Measurements from ENCODE around the gene ARPC5L. TPM values are rescaled to one million over a fixed set of nuclear protein-coding genes. Genes with fewer than 3 reads are reported as not detected.

The ARPC5L gene
- total RNA-seq, 1 experiment from 2014 or later, result 47.2 TPM

DNA sequence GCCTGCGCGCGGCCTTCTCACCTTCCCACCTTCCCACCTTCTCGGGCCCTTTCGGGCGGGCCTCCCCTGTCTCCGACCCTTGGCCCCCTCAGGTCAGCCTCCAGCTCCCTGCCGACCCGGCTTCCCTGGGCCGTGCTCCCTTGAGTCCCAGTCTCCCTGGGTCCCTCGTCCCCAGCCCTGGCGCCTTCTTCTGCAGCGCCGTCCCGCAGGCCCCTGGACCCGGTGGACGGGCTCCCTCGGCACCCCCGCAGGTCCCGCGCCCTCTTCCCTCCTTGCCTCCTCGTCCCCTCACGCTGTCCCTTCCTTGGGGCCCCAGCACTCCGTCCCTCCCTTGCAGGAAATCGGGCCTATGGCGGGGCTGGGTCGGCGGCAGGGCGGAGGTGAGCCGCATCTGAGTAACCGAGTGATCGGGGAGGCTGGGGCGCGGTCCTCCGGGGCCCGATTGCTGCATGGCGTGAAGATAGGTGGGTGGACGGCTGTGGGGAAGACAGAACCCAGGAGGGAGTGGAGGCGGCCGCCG lies 7.6 kb downstream of the ARPC5L start:
- H3K4me1 Mint-ChIP-seq, result peaks cover 41% of the 10 kb centered on the region
- no peaks in the 10 kb centered on the region for H3K27me3 Mint-ChIP-seq (ENCODE audit: low read depth)
- ChIA-PET CTCF (interaction anchor here (0.8 to 1.4 kb wide), 3 partner anchors 13 to 92 kb away, joined by 3 to 4 read pairs (median 4); partner anchors contain the start of genes OLFML2A and WDR38), POLR2A (interaction anchor here (1.4 to 1.5 kb wide), 2 partner anchors 17 to 372 kb away, joined by 4 read pairs; partner anchors contain the start of gene HSPA5)
- peak overlapping the region; percentile 91 for H3K4me3 Mint-ChIP-seq
- ATAC-seq (peak; percentile 4; the same call in 1 of the 2 replicates), DNase-seq (ENCODE audit: low spot score) (no peak)
- no peak overlapping the region for H3K27ac Mint-ChIP-seq
- H3K9me3 Mint-ChIP-seq, result no peaks in the 10 kb centered on the region
- no peak for TF ChIP-seq NR1H2 (CRISPR knock-in tag; IDR thresholded peaks at IDR 0.05)
- TF ChIP-seq SMAD3 (CRISPR knock-in tag; IDR thresholded peaks at IDR 0.05; ENCODE audit: borderline replicate concordance), result 0 out of 2 replicates have a peak, but pooled peaks have one; percentile 43
- TF ChIP-seq, protein P1, sequence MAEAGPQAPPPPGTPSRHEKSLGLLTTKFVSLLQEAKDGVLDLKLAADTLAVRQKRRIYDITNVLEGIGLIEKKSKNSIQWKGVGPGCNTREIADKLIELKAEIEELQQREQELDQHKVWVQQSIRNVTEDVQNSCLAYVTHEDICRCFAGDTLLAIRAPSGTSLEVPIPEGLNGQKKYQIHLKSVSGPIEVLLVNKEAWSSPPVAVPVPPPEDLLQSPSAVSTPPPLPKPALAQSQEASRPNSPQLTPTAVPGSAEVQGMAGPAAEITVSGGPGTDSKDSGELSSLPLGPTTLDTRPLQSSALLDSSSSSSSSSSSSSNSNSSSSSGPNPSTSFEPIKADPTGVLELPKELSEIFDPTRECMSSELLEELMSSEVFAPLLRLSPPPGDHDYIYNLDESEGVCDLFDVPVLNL (CRISPR knock-in tag; IDR thresholded peaks at IDR 0.05; ENCODE audit: borderline replicate concordance, low read depth), result no peak
- TF ChIP-seq, protein P2, sequence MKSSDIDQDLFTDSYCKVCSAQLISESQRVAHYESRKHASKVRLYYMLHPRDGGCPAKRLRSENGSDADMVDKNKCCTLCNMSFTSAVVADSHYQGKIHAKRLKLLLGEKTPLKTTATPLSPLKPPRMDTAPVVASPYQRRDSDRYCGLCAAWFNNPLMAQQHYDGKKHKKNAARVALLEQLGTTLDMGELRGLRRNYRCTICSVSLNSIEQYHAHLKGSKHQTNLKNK (CRISPR knock-in tag; IDR thresholded peaks at IDR 0.05), result no peak
- TF ChIP-seq NFATC4 (CRISPR knock-in tag; IDR thresholded peaks at IDR 0.05), result no peak
- TF ChIP-seq, protein P3, sequence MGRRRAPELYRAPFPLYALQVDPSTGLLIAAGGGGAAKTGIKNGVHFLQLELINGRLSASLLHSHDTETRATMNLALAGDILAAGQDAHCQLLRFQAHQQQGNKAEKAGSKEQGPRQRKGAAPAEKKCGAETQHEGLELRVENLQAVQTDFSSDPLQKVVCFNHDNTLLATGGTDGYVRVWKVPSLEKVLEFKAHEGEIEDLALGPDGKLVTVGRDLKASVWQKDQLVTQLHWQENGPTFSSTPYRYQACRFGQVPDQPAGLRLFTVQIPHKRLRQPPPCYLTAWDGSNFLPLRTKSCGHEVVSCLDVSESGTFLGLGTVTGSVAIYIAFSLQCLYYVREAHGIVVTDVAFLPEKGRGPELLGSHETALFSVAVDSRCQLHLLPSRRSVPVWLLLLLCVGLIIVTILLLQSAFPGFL (CRISPR knock-in tag; IDR thresholded peaks at IDR 0.05; ENCODE audit: borderline replicate concordance), result no peak
- TF ChIP-seq, protein P4, sequence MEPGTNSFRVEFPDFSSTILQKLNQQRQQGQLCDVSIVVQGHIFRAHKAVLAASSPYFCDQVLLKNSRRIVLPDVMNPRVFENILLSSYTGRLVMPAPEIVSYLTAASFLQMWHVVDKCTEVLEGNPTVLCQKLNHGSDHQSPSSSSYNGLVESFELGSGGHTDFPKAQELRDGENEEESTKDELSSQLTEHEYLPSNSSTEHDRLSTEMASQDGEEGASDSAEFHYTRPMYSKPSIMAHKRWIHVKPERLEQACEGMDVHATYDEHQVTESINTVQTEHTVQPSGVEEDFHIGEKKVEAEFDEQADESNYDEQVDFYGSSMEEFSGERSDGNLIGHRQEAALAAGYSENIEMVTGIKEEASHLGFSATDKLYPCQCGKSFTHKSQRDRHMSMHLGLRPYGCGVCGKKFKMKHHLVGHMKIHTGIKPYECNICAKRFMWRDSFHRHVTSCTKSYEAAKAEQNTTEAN (CRISPR knock-in tag; IDR thresholded peaks at IDR 0.05), result peak; percentile 10; the same call in 1 of the 2 replicates
- TF ChIP-seq ZBTB21 (CRISPR knock-in tag; IDR thresholded peaks at IDR 0.05; ENCODE audit: borderline replicate concordance), result no peak
- TF ChIP-seq, protein P5, sequence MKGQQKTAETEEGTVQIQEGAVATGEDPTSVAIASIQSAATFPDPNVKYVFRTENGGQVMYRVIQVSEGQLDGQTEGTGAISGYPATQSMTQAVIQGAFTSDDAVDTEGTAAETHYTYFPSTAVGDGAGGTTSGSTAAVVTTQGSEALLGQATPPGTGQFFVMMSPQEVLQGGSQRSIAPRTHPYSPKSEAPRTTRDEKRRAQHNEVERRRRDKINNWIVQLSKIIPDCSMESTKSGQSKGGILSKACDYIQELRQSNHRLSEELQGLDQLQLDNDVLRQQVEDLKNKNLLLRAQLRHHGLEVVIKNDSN (CRISPR knock-in tag; IDR thresholded peaks at IDR 0.05), result no peak
- TF ChIP-seq OVOL2 (CRISPR knock-in tag; IDR thresholded peaks at IDR 0.05; ENCODE audit: borderline replicate concordance), result no peak
- TF ChIP-seq, protein P6, sequence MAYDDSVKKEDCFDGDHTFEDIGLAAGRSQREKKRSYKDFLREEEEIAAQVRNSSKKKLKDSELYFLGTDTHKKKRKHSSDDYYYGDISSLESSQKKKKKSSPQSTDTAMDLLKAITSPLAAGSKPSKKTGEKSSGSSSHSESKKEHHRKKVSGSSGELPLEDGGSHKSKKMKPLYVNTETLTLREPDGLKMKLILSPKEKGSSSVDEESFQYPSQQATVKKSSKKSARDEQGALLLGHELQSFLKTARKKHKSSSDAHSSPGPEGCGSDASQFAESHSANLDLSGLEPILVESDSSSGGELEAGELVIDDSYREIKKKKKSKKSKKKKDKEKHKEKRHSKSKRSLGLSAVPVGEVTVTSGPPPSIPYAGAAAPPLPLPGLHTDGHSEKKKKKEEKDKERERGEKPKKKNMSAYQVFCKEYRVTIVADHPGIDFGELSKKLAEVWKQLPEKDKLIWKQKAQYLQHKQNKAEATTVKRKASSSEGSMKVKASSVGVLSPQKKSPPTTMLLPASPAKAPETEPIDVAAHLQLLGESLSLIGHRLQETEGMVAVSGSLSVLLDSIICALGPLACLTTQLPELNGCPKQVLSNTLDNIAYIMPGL (CRISPR knock-in tag; IDR thresholded peaks at IDR 0.05), result peak; percentile 16; the same call in 1 of the 2 replicates
- TF ChIP-seq, protein P7, sequence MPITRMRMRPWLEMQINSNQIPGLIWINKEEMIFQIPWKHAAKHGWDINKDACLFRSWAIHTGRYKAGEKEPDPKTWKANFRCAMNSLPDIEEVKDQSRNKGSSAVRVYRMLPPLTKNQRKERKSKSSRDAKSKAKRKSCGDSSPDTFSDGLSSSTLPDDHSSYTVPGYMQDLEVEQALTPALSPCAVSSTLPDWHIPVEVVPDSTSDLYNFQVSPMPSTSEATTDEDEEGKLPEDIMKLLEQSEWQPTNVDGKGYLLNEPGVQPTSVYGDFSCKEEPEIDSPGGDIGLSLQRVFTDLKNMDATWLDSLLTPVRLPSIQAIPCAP (CRISPR knock-in tag; IDR thresholded peaks at IDR 0.05), result no peak
- TF ChIP-seq, protein P8, sequence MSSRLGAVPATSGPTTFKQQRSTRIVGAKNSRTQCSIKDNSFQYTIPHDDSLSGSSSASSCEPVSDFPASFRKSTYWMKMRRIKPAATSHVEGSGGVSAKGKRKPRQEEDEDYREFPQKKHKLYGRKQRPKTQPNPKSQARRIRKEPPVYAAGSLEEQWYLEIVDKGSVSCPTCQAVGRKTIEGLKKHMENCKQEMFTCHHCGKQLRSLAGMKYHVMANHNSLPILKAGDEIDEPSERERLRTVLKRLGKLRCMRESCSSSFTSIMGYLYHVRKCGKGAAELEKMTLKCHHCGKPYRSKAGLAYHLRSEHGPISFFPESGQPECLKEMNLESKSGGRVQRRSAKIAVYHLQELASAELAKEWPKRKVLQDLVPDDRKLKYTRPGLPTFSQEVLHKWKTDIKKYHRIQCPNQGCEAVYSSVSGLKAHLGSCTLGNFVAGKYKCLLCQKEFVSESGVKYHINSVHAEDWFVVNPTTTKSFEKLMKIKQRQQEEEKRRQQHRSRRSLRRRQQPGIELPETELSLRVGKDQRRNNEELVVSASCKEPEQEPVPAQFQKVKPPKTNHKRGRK (CRISPR knock-in tag; IDR thresholded peaks at IDR 0.05; ENCODE audit: borderline replicate concordance), result no peak
- no peak for TF ChIP-seq ZNF423 (CRISPR knock-in tag; IDR thresholded peaks at IDR 0.05)
- no peak for TF ChIP-seq FOXK1 (CRISPR knock-in tag; IDR thresholded peaks at IDR 0.05)
- no peak for TF ChIP-seq SP1 (CRISPR knock-in tag; conservative IDR thresholded peaks at IDR 0.05)
- no peak for TF ChIP-seq ZNF416 (CRISPR knock-in tag; IDR thresholded peaks at IDR 0.05)
- no peak for TF ChIP-seq IRF2 (CRISPR knock-in tag; IDR thresholded peaks at IDR 0.05; ENCODE audit: borderline replicate concordance, low read depth)
- TF ChIP-seq TEAD4 (CRISPR knock-in tag; IDR thresholded peaks at IDR 0.05), result no peak
- TF ChIP-seq RORB (CRISPR knock-in tag; IDR thresholded peaks at IDR 0.05), result no peak
- peaks cover 10% of the 10 kb centered on the region for H3K36me3 Mint-ChIP-seq
